H9 (cell line): Measurements from ENCODE around the gene ENPP7. TPM values are rescaled to one million over a fixed set of nuclear protein-coding genes. Genes with fewer than 3 reads are reported as not detected.

Experiments used
- DNase-seq: peaks from one replicate; pipeline ENCODE4 v3.0.0-alpha.2; 2017
- H2AFZ ChIP-seq: one replicate; pipeline ENCODE4 v1.6.1; 2013; ENCODE audit warnings: mild to moderate bottlenecking, low read length, control low read depth, moderate library complexity
- H2AK5ac ChIP-seq: 2 replicates; pipeline ENCODE4 v1.6.1; 2013; ENCODE audit warnings: low read length, control low read depth, mixed read lengths; ENCODE audit not compliant: insufficient read length
- H2BK120ac ChIP-seq: one replicate; pipeline ENCODE4 v1.6.1; 2013; ENCODE audit warnings: low read depth, mild to moderate bottlenecking, low read length, control low read depth, inconsistent platforms; ENCODE audit not compliant: poor library complexity, severe bottlenecking
- H2BK12ac ChIP-seq: 2 replicates; pipeline ENCODE4 v1.6.1; 2013; ENCODE audit warnings: low read length, control low read depth, mixed read lengths, low read depth; ENCODE audit not compliant: insufficient read length
- H2BK15ac ChIP-seq: 2 replicates; pipeline ENCODE4 v1.6.1; 2013; ENCODE audit warnings: low read depth, low read length, control low read depth
- H2BK20ac ChIP-seq: one replicate; pipeline ENCODE4 v1.6.1; 2013; ENCODE audit warnings: low read depth, mild to moderate bottlenecking, low read length, control low read depth, inconsistent platforms; ENCODE audit not compliant: poor library complexity, severe bottlenecking
- H2BK5ac ChIP-seq: 2 replicates; pipeline ENCODE4 v1.6.1; 2013; ENCODE audit warnings: low read length, control low read depth, mixed read lengths; ENCODE audit not compliant: insufficient read length
- H3K14ac ChIP-seq: 2 replicates; pipeline ENCODE4 v1.6.1; 2013; ENCODE audit warnings: low read length, control low read depth; ENCODE audit not compliant: insufficient read depth
- H3K18ac ChIP-seq: 2 replicates; pipeline ENCODE4 v1.6.1; 2013; ENCODE audit warnings: low read depth, mild to moderate bottlenecking, mixed read lengths, low read length, control low read depth; ENCODE audit not compliant: insufficient read length
- H3K23ac ChIP-seq: 2 replicates; pipeline ENCODE4 v1.6.1; 2013; ENCODE audit warnings: low read length, control low read depth, mixed read lengths, low read depth; ENCODE audit not compliant: insufficient read length
- H3K23me2 ChIP-seq: 2 replicates; pipeline ENCODE4 v1.6.1; 2013; ENCODE audit warnings: low read depth, mild to moderate bottlenecking, mixed read lengths, low read length, control low read depth; ENCODE audit not compliant: insufficient read length, poor library complexity, severe bottlenecking
- H3K27ac ChIP-seq: 2 replicates; pipeline ENCODE4 v1.5.1; 2013; ENCODE audit warnings: low read length, control low read depth, mixed read lengths, low read depth; ENCODE audit not compliant: insufficient read length
- H3K27me3 ChIP-seq: 2 replicates; pipeline ENCODE4 v1.6.1; 2013; ENCODE audit warnings: low read length, control low read depth, inconsistent platforms; ENCODE audit not compliant: insufficient read depth
- H3K4ac ChIP-seq: 2 replicates; pipeline ENCODE4 v1.6.1; 2013; ENCODE audit warnings: low read depth, mild to moderate bottlenecking, control low read depth, inconsistent platforms, low read length, moderate library complexity
- H3K4me1 ChIP-seq: 2 replicates; pipeline ENCODE4 v1.6.1; 2013; ENCODE audit warnings: low read length, control low read depth, inconsistent platforms; ENCODE audit not compliant: insufficient read depth
- H3K4me2 ChIP-seq: 2 replicates; pipeline ENCODE4 v1.6.1; 2013; ENCODE audit warnings: low read length, control low read depth, mixed read lengths; ENCODE audit not compliant: insufficient read length, insufficient read depth
- H3K56ac ChIP-seq: 2 replicates; pipeline ENCODE4 v1.6.1; 2013; ENCODE audit warnings: low read depth, mild to moderate bottlenecking, mixed read lengths, low read length, control low read depth; ENCODE audit not compliant: insufficient read length
- H3K79me1 ChIP-seq: 2 replicates; pipeline ENCODE4 v1.6.1; 2013; ENCODE audit warnings: low read depth, mild to moderate bottlenecking, moderate library complexity, low read length, control low read depth, inconsistent platforms; ENCODE audit not compliant: insufficient read depth, poor library complexity, severe bottlenecking
- H3K79me2 ChIP-seq: 2 replicates; pipeline ENCODE4 v1.6.1; 2013; ENCODE audit warnings: low read length, control low read depth, inconsistent platforms; ENCODE audit not compliant: insufficient read depth
- H3K9ac ChIP-seq: 2 replicates; pipeline ENCODE4 v1.6.1; 2013; ENCODE audit warnings: low read length, control low read depth, mixed read lengths; ENCODE audit not compliant: insufficient read length; ENCODE audit errors: extremely low read depth
- H3K9me3 ChIP-seq: one replicate; pipeline ENCODE4 v1.6.1; 2013; ENCODE audit warnings: low read depth, low read length, inconsistent platforms; ENCODE audit not compliant: control insufficient read depth
- H3T11ph ChIP-seq: one replicate; pipeline ENCODE4 v1.6.1; 2013; ENCODE audit warnings: mild to moderate bottlenecking, low read length, control low read depth, inconsistent platforms
- H4K20me1 ChIP-seq: one replicate; pipeline ENCODE4 v1.6.1; 2013; ENCODE audit not compliant: control insufficient read depth, insufficient read length, insufficient read depth
- H4K5ac ChIP-seq: 2 replicates; pipeline ENCODE4 v1.6.1; 2013; ENCODE audit warnings: low read depth, mild to moderate bottlenecking, mixed read lengths, low read length, control low read depth; ENCODE audit not compliant: insufficient read length
- H4K8ac ChIP-seq: replicated peaks from 2 replicates; pipeline ENCODE4 v1.6.1; 2013; ENCODE audit warnings: low read length, control low read depth, mixed read lengths, low read depth; ENCODE audit not compliant: insufficient read length
- H4K91ac ChIP-seq: 2 replicates; pipeline ENCODE4 v1.6.1; 2013; ENCODE audit warnings: low read depth, mild to moderate bottlenecking, moderate library complexity, mixed read lengths, low read length, control low read depth; ENCODE audit not compliant: insufficient read length
- H3K27ac Mint-ChIP-seq, 3 experiments: 2 replicates in 2 of 3; 3 replicates in 1 of 3; pipeline ENCODE4 v1.8.0; 2020 to 2021; ENCODE audit warnings: mixed read lengths in 3 of 3, mild to moderate bottlenecking in 1 of 3, moderate library complexity in 1 of 3
- H3K27me3 Mint-ChIP-seq: 2 replicates; pipeline ENCODE4 v1.8.0; 2021; ENCODE audit warnings: low read depth, mild to moderate bottlenecking, moderate library complexity, mixed read lengths
- H3K36me3 Mint-ChIP-seq, 3 experiments: 2 replicates in 2 of 3; 3 replicates in 1 of 3; pipeline ENCODE4 v1.8.0; 2020 to 2021; ENCODE audit warnings: low read depth in 3 of 3, mixed read lengths in 3 of 3; ENCODE audit not compliant: insufficient read depth in 1 of 3
- H3K4me1 Mint-ChIP-seq, 2 experiments: 2 replicates each; pipeline ENCODE4 v1.8.0; 2020; ENCODE audit warnings: mixed read lengths in 2 of 2
- H3K4me3 Mint-ChIP-seq, 2 experiments: 2 replicates in 1 of 2; 3 replicates in 1 of 2; pipeline ENCODE4 v1.8.0; 2020 to 2021; ENCODE audit warnings: mild to moderate bottlenecking in 2 of 2, mixed read lengths in 2 of 2, moderate library complexity in 1 of 2
- H3K9me3 Mint-ChIP-seq, 2 experiments: 2 replicates in 1 of 2; 3 replicates in 1 of 2; pipeline ENCODE4 v1.8.0; 2020; ENCODE audit warnings: mild to moderate bottlenecking in 2 of 2, mixed read lengths in 2 of 2, moderate library complexity in 1 of 2
- WGBS: extraction: QIAGEN DNeasy Blood & Tissue Kit; methylation state at CpG from one replicate; pipeline ENCODE4 v1.1.7; 2013; ENCODE audit warnings: missing lambda C conversion rate, low lambda C conversion rate, mixed read lengths; ENCODE audit not compliant: insufficient read length; ENCODE audit errors: extremely low coverage; 5-methylcytosine and 5-hydroxymethylcytosine counted together
- total RNA-seq: library from RNA; stranded (reverse); gene quantifications from 2 replicates; pipeline ENCODE4 v1.2.1, GENCODE V29; 2021
- TF ChIP-seq, protein P1 (sequence below): fragments of 200-600 bp; sonication (generic); conservative IDR thresholded peaks from 3 replicates; pipeline ENCODE4 v1.8.0; 2021; ENCODE audit warnings: antibody characterized with exemption, mild to moderate bottlenecking

The ENPP7 gene
- total RNA-seq, 1 experiment from 2014 or later: not detected

DNA sequence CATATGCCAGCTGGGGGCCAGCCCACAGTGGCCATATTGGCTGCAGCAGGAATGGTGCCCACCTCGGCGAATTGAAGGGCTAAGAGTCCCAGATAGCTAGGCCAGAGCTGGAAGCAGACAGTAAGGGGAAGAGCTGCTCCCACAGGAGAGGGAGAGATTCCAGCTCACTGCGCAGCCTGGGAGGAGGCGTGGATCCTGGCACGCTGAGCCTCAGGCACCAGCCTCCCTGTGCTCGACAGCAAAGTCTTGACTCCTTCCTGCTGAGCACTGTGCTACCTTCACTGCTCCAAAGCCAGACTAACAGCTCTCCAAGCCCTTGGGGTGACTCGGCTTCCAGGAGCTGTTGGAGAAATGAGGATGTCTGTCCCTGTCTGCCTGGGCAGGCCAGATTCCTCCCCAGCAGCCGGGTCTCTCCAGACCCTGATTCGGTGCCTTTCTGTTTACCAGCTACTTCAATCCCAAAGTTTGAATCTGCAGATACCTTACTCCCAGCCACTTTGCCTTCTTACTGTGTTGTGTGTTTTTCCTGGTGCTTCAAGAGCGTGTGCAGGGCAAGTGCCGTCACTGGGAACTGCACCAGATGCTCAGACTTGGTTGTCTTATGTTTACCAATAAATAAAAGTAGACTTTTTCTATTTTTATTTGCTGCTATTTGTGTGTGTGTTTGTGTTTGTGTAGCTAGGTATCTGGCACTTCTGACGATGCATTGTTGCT is 56.3 kb downstream of the ENPP7 start:
- Histone ChIP-seq H4K8ac (no peak overlapping the region), H3K79me1 (no peaks in the 10 kb centered on the region), H4K91ac (no peak overlapping the region), H3K4me2 (no peak overlapping the region), H2BK20ac (no peak overlapping the region), H3K23ac (no peak overlapping the region), H4K5ac (no peak overlapping the region), H3K9me3 (no peaks in the 10 kb centered on the region), H3T11ph (no peak overlapping the region), H3K27ac (no peak overlapping the region), H4K20me1 (peaks cover 9% of the 10 kb centered on the region), H3K79me2 (no peaks in the 10 kb centered on the region), H3K18ac (no peak overlapping the region), H2AFZ (no peak overlapping the region), H3K4ac (no peak overlapping the region), H3K14ac (no peak overlapping the region), H3K9ac (no peak overlapping the region), H2BK120ac (no peak overlapping the region), H2BK12ac (no peak overlapping the region), H2BK15ac (no peak overlapping the region), H2AK5ac (no peak overlapping the region), H3K27me3 (peaks cover 34% of the 10 kb centered on the region), H2BK5ac (no peak overlapping the region), H3K23me2 (no peaks in the 10 kb centered on the region), H3K56ac (no peak overlapping the region), H3K4me1 (peaks cover 8% of the 10 kb centered on the region)
- Mint-ChIP-seq H3K9me3 (no peaks in the 10 kb centered on the region; a peak in 1 of 5 replicates), H3K4me1 (peaks cover 30 to 44% of the 10 kb centered on the region in 2 experiments), H3K36me3 (peaks cover 18 to 38% (median 31%) of the 10 kb centered on the region in 3 experiments; a peak in 6 of 7 replicates), H3K27me3 (peaks cover 64% of the 10 kb centered on the region), H3K4me3 (peak overlapping the region in 1 of 2 experiments; percentile 10; a peak in 1 of 5 replicates), H3K27ac (no peak overlapping the region; a peak in 1 of 7 replicates)
- TF ChIP-seq, protein P1, sequence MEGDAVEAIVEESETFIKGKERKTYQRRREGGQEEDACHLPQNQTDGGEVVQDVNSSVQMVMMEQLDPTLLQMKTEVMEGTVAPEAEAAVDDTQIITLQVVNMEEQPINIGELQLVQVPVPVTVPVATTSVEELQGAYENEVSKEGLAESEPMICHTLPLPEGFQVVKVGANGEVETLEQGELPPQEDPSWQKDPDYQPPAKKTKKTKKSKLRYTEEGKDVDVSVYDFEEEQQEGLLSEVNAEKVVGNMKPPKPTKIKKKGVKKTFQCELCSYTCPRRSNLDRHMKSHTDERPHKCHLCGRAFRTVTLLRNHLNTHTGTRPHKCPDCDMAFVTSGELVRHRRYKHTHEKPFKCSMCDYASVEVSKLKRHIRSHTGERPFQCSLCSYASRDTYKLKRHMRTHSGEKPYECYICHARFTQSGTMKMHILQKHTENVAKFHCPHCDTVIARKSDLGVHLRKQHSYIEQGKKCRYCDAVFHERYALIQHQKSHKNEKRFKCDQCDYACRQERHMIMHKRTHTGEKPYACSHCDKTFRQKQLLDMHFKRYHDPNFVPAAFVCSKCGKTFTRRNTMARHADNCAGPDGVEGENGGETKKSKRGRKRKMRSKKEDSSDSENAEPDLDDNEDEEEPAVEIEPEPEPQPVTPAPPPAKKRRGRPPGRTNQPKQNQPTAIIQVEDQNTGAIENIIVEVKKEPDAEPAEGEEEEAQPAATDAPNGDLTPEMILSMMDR: no peak
- no CpG with 5 or more reads among the region's 12 CpGs for WGBS
- no peak for DNase-seq
